SHP77 (cell line): ENCODE results near the gene LCK.
A peak's percentile ranks its signal among the peaks of the same experiment; 100 is the strongest.
"Not testable (repeated sequence)": the region's sequence is repeated elsewhere in the genome, so short reads cannot be mapped to it uniquely, and the experiment has no call there.

Experiments
- DNase-seq, 2 experiments: peaks; one replicate each; lab custom pipeline; 2025; lab: John Stamatoyannopoulos, UW

Gene LCK

GRCh38 chr1:32239790-32240139 lies 11.3 kb upstream of the LCK start:
- DNase-seq = peak in 1 of 2 experiments; percentile 54

DNA sequence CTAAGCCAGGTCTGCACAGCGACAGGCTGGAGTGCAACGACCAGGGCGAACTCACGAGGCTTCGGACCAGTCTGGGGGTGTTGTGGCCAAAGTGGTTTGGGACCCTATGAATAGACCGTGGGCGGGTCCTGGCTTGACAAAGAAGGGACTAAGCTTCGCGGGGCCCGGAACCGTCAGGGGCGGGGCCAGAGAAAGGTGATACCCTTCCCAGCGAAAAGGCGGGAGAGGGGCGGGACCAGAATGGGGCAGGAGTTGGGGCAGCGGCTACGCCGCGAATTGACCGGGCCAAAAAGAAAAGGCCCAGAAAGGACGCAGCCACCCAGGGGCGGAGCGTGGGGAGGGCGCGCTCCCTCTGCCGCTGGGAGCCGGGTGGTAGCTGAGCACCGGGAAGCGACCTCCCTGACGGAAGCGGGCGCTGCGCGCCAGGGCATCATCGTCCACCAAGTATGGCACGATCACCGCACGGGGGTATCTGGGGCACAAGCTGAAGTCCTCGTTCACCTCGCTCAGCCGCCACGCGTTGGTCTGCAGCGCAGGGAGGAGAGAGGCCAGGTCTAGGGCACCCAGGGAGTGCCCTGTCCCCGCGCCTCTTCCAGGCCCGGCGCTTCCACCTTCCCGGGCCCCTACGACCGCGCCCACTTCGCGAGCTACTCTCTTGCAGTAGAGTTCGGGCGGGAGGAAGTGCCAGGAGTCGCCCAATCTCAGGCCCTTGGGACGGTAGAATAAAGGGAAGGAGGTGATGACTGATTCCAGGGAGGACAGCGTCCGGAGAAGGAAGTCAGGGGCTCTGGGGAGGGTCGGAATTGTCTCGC lies 10.7 kb upstream of the LCK start:
- DNase-seq = peak; percentile 91 to 93

DNA sequence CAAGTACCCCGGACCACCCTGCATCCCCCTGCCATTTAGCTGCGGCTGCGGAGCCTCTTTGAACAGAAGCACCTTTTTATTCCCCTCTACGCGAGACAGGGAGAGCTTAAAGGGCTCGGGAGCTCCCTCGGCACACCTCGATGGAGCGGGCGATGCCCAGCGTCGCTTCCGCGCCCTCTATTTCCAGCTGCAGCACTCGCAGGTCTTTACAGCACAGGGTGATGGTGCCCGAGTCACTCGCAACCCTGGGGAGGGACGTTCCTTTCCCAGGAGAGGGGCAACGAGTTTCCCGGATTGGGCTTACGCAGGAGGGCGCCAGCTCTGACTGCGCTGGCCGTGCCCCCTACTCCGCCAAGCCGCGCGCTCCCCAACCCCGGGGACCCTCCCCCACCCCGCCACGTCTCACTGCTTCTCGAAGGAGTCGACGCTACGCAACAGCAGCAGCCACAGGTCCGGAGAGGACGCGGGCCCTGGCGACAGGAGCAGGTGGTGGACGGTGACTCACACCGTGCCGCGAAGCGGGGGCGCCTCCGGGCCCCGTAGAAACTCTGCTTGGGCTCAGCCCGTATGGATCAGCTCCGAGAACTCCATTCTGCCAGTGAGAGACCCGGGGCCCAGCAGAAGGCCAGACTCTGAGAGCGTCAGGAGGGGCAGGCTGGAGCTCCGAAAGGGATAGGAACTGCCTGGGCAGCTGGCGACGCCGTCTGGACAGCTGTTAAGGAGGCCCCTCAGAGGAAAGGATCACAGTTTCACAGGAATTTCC lies 9.9 kb upstream of the LCK start:
- DNase-seq = peak; percentile 79 to 85

GRCh38 chr1:32242341-32242851 lies 8.7 kb upstream of the LCK start:
- peak in 1 of 2 experiments; percentile 45 for DNase-seq

- no peak for DNase-seq
These were observed 4.2 kb upstream of the LCK start, which contains the start of gene FAM167B for GRCh38 chr1:32246888-32247273. TSS of gene FAM167B (plus strand) at chr1:32247222. CDS start at chr1:32247422, 200 bp downstream.

GRCh38 chr1:32247452-32247851 lies 3.6 kb upstream of the LCK start:
- DNase-seq = no peak

- peak; percentile 92 to 94 for DNase-seq
These were observed 2.8 kb upstream of the LCK start for GRCh38 chr1:32247983-32248889.

DNA sequence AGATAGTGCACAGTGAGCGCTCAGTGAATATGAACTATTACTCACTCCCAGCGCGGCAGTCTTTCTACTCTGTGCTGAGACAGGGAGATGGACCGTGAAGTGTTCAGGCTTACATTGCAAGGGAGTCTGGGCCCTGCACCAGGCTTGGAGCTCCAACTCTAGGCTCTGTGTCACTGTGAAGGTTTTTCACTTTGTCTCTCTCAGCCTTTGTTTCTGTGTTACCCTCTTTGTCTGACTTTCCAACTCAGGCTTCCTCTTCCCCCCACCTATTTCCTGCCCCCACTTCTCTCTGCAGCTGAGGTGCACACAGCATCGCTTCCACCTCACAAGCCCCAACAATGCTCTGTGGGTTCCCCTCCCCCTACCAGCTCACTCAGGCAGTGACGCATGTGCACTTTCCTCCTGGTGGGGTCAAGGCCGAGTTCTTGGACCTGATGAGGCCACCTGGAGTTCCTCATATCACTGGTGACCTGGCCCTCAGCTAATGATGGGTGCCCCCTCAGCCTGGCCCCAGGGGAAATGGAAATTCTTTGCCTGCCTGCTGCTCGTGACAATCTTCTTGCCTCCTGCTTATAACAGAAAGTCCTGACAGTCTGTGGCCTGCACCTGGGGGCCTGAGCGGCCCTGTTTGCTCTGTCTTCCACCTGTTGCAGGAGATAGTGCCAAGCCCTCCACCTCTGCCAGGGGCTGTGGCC lies 1.1 kb upstream of the LCK start:
- DNase-seq = no peak

GRCh38 chr1:32255072-32256071 lies 4.3 kb downstream of the LCK start:
- DNase-seq = no peak

DNA sequence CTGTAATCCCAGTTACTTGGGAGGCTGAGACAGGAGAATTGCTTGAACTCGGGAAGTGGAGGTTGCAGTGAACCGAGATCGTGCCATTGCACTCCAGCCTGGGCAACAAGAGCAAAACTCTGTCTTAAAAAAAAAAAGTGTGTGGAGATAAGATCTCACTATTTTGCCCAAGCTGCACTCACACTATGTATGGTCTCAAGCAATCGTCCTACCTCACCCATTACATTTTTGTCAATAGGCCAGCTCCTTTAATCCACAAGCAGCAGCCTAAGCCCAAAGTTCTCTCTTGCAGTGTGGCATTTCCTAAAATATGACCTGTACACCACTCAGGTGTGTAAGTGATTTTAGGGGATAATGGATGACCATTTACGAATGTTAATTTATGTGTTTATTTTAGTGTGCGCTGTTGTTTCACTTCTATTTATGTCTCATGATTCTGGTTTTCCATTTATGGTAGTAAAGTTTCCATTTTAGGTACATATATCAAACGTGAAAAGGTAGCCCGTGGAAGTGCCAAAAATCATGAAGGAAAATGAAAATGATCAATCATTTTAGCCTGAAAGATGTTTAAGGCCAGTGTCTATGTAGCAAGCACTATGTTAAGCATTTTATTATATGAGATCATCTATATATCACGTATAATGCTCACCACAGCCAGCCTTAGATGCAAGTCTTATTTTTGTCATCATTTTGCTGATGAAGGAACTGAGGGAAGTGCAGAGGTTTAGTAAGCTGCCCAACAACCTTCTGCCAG lies 5.6 kb downstream of the LCK start:
- no peak for DNase-seq

DNA sequence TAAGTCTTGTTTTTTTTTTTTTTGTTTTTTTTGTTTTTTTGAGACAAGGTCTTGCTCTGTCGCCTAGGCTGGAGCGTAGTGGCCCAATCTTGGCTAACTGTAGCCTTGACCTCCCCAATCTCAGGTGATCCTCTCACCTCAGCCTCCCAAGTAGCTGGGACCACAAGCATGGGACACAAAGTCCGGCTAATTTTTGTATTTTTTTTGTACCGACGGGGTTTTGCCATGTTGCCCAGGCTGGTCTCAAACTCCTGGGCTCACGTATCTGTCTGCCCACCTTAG lies 6.1 kb downstream of the LCK start:
- no peak for DNase-seq

GRCh38 chr1:32263236-32263593 lies 12.2 kb downstream of the LCK start:
- not testable (repeated sequence) for DNase-seq

- no peak for DNase-seq
These were observed 12.7 kb downstream of the LCK start for GRCh38 chr1:32263744-32264143.

DNA sequence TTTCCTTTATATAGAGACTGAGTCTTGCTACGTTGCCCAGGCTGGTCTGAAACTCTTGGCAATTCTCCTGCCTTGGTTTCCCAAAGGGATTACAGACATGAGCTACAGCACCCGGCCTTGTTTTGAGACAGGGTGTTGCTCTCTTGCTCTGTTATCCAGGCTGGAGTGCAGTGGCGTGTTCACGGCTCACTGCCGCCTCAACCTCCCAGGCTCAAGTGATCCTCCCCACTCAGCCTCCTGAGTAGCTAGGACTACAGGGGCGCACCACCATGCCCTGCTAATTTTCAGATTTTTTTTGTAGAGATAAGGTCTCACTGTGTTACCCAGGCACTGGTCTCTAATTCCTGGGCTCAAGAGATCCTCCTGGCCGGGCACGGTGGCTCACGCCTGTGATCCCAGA lies 14.8 kb downstream of the LCK start:
- DNase-seq = no peak

- DNase-seq = no peak
These were observed 16.0 kb downstream of the LCK start for GRCh38 chr1:32266921-32267591.

DNA sequence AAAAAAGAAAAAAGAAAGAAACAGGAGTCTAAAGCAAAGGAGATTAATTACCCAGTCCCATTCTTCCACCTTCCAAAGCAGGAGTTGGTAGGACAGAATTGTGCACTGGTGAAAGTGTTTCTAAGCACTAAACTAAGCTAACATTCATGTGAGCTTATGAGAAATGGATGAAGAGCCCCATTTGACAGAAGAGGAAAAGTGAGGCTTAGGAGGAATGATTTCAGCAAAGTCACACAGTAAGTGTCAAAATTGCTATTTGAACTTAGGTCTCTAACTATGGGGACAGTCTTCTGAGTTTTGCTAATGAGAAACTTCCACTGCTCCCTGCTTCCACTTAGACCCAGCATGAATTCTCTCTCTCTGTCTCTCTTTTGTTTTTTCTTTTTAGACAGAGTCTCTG lies 18.7 kb downstream of the LCK start:
- DNase-seq = no peak

GRCh38 chr1:32272557-32273390 lies 21.7 kb downstream of the LCK start:
- DNase-seq = no peak
